ENCODE data around the gene ZGPAT. TPM values are rescaled to one million over a fixed set of nuclear protein-coding genes. Genes with fewer than 3 reads are reported as not detected.

Gene ZGPAT
- total and polyA plus RNA-seq, 2 donors = 16.5 to 66.6 TPM

DNA sequence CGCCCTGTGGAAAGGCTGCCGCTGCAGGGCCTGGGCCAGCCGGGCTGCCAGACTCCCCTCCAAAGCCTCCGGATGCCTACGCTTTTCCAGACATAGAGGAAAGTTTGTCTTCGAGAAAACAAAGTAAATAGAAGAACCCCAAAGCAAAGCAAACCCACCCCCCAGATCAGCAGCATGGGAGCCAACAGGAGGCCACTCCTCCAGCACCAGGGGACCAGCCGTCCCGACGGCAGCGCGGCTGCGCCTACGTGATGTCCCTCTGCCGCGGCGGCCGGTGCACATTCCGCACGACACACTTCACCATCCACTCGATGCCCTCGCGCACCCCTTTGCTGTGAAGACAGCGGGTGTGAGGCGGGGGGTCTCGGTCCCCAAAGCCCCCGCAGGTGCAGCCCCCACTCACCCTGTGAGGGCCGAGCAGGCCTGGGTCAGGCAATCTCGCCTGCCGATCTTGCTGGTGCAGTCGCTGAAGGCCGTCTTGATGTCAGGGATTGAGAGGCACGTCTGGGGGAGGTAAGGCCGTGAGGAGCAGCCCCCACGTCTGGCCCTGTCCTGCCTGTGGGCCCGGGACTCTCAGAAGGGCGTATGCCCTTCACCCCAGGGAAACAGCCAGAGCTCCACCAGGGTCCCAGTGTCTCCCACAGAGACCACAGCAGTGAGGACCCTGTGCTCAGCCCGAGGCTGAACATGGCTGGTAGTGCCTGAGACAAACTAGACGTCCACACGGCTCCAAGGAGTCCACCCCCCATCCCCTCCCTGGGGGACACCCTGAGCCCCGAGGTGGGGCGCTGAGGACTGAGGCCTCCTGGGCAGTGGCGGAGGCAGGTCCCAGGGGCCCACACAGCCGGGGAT is 7.4 kb upstream of the ZGPAT start:
- WGBS = 97% methylated on average over 43 of the region's 43 CpGs
- no peak overlapping the region for H3K27ac ChIP-seq (ENCODE audit: low read depth in 1 of 2, low read length in 1 of 2)

DNA sequence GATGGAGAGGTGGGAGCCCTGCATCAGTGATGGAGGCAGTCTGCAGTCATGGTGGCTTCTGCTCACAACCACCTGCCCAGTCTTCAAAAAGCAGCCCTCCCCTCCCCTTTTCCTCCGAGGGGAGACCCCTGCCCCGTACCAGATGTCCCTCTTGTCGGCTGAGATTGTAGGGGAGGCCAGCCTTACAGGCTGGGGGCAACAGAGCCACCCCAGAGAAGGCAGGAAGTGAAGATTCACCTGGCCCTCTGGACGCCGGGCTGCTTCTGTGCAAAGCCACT is 6.8 kb upstream of the ZGPAT start:
- no peak for DNase-seq (ENCODE audit: low read depth in 6 of 9, low spot score in 9 of 9)
- Histone ChIP-seq H3K27me3 (ENCODE audit: control insufficient read depth in 2 of 2, insufficient read depth in 1 of 2, low read length in 1 of 2) (peaks cover 0 to 5% of the 10 kb centered on the region in 2 donors), H3K36me3 (ENCODE audit: control insufficient read depth in 2 of 2, insufficient read depth in 2 of 2, low read length in 1 of 2) (peaks cover 38% of the 10 kb centered on the region in 2 donors), H3K27ac (ENCODE audit: low read depth in 1 of 2, low read length in 1 of 2) (no peak overlapping the region), H3K4me3 (ENCODE audit: low read length in 2 of 2) (no peak overlapping the region), H3K4me1 (ENCODE audit: control insufficient read depth in 2 of 2, insufficient read depth in 2 of 2, low read length in 2 of 2) (peaks cover 11 to 28% of the 10 kb centered on the region in 2 donors), H3K9me3 (ENCODE audit: control insufficient read depth in 2 of 2, insufficient read depth in 1 of 2, low read length in 1 of 2) (no peaks in the 10 kb centered on the region)
- WGBS = 92% methylated on average over 5 of the region's 5 CpGs

More for the DNA sequence above, 7.4 kb upstream of the ZGPAT start:
- Histone ChIP-seq H3K36me3 (ENCODE audit: control insufficient read depth in 2 of 2, insufficient read depth in 2 of 2, low read length in 1 of 2) (peaks cover 32 to 34% of the 10 kb centered on the region in 2 donors), H3K27me3 (ENCODE audit: control insufficient read depth in 2 of 2, insufficient read depth in 1 of 2, low read length in 1 of 2) (peaks cover 0 to 5% of the 10 kb centered on the region in 2 donors), H3K4me3 (ENCODE audit: low read length in 2 of 2) (no peak overlapping the region), H3K9me3 (ENCODE audit: control insufficient read depth in 2 of 2, insufficient read depth in 1 of 2, low read length in 1 of 2) (no peaks in the 10 kb centered on the region), H3K4me1 (ENCODE audit: control insufficient read depth in 2 of 2, insufficient read depth in 2 of 2, low read length in 2 of 2) (peaks cover 15 to 32% of the 10 kb centered on the region in 2 donors)
- DNase-seq (ENCODE audit: low read depth in 6 of 9, low spot score in 9 of 9) = no peak

DNA sequence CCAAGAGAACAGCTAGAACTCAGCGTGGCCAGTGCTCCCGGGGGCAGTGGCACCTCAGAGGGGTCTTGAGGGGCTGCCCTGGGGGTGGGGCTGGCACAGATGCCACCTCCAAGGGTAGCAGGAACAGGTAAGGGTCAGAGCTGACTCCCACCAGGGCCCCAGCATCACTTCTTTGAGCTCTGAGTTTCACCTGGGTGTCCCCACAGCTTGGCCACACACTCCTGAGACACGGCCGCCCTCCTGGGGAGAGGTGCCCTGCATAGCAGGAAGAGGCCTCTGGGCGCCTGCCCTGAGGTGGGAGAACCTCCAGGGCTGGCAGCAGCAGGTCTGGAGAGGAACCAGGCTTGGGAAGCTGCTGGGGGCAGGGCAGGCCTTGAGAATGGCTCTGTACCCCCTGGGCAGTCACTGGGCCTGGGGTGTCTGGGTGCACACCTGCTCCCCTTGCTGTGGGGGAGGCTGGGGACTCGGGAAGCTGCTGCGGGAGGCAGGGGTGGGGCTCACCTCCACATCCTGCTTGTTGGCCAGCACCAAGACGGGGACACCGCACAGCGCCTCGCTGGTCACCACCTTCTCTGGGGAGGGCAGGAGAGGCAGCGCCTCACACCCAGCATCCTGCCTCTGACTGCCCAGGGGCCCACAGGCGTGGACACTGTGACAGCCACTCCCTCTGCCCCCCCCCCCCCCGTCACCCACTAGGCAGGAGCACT is 6.4 kb upstream of the ZGPAT start:
- no peak for DNase-seq (ENCODE audit: low read depth in 6 of 9, low spot score in 9 of 9)
- Histone ChIP-seq H3K36me3 (ENCODE audit: control insufficient read depth in 2 of 2, insufficient read depth in 2 of 2, low read length in 1 of 2) (peaks cover 42% of the 10 kb centered on the region in 2 donors), H3K9me3 (ENCODE audit: control insufficient read depth in 2 of 2, insufficient read depth in 1 of 2, low read length in 1 of 2) (no peaks in the 10 kb centered on the region), H3K4me1 (ENCODE audit: control insufficient read depth in 2 of 2, insufficient read depth in 2 of 2, low read length in 2 of 2) (peaks cover 11 to 28% of the 10 kb centered on the region in 2 donors), H3K4me3 (ENCODE audit: low read length in 2 of 2) (no peak overlapping the region), H3K27me3 (ENCODE audit: control insufficient read depth in 2 of 2, insufficient read depth in 1 of 2, low read length in 1 of 2) (peaks cover 0 to 5% of the 10 kb centered on the region in 2 donors), H3K27ac (ENCODE audit: low read depth in 1 of 2, low read length in 1 of 2) (no peak overlapping the region)
- 95% methylated on average over 14 of the region's 14 CpGs for WGBS

DNA sequence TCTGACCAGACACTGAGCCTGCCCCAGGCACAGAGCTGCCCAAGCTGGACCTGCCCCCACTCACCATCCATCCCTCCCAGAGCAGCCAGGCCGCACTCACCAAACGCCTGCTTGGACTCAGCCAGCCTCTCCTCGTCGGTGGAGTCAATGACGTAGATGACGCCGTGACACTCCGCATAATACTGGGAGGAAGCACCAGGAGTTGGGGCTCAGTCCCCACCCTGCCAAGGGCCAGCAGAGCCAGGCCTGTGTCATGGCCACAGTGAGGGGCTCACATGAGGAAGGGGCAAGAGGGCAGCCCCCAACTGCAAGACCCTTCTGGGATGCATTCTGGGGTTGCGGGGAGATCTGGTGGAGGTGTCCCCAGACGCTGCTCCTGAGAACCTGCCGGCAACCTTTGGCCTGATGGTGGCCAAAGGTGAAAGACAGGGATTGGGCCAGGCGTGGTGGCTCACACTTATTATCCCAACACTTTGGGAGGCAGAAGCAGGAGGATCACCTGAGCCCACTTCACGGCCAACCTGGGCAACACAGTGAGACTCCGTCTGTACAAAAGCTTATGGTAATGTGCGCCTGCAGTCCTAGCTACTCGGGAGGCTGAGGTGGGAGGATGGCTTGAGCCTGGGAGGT is 5.7 kb upstream of the ZGPAT start:
- WGBS = 98% methylated on average over 16 of the region's 16 CpGs
- Histone ChIP-seq H3K4me1 (ENCODE audit: control insufficient read depth in 2 of 2, insufficient read depth in 2 of 2, low read length in 2 of 2) (peaks cover 10 to 25% of the 10 kb centered on the region in 2 donors), H3K36me3 (ENCODE audit: control insufficient read depth in 2 of 2, insufficient read depth in 2 of 2, low read length in 1 of 2) (peaks cover 42% of the 10 kb centered on the region in 2 donors), H3K27me3 (ENCODE audit: control insufficient read depth in 2 of 2, insufficient read depth in 1 of 2, low read length in 1 of 2) (peaks cover 0 to 3% of the 10 kb centered on the region in 2 donors), H3K9me3 (ENCODE audit: control insufficient read depth in 2 of 2, insufficient read depth in 1 of 2, low read length in 1 of 2) (no peaks in the 10 kb centered on the region), H3K4me3 (ENCODE audit: low read length in 2 of 2) (no peak overlapping the region), H3K27ac (ENCODE audit: low read depth in 1 of 2, low read length in 1 of 2) (no peak overlapping the region)
- DNase-seq (ENCODE audit: low read depth in 6 of 9, low spot score in 9 of 9) = no peak

DNA sequence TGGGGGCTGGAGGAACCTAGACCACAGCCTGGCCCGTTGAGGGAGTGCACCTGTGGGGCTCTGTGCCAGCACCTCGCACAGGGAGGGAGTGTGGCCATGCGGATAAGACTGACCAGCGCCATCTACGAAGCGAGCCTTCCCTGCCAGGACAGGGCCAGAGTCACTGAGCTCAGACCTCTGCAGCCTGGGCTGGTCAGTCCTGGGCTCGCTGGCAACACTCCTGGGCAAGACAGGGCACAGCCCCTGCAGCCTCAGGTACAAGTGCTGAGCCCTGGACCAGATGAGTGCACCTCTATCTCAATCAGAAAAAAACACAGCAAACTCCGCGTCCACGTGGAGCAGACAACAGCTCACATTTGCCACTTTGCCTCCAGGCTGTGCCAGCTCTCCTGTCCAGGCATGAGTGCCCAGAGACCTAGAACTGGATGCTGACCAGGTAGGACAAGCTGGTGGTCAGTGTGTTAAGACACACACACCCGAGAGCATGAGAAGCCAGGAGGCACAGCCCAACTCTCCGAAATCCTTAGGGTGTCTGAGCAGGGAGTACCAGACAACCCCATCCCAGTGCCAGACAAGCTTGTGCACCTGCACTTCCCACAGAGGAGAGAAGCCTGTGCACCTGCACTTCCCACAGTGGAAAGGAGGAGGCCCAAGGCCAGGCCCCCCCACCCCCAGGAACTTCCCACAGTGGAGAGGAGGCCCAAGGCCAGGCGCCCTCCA is 4.9 kb upstream of the ZGPAT start:
- Histone ChIP-seq H3K4me1 (ENCODE audit: control insufficient read depth in 2 of 2, insufficient read depth in 2 of 2, low read length in 2 of 2) (peaks cover 8 to 19% of the 10 kb centered on the region in 2 donors), H3K27me3 (ENCODE audit: control insufficient read depth in 2 of 2, insufficient read depth in 1 of 2, low read length in 1 of 2) (no peaks in the 10 kb centered on the region), H3K4me3 (ENCODE audit: low read length in 2 of 2) (no peak overlapping the region), H3K36me3 (ENCODE audit: control insufficient read depth in 2 of 2, insufficient read depth in 2 of 2, low read length in 1 of 2) (peaks cover 42% of the 10 kb centered on the region in 2 donors), H3K9me3 (ENCODE audit: control insufficient read depth in 2 of 2, insufficient read depth in 1 of 2, low read length in 1 of 2) (no peaks in the 10 kb centered on the region), H3K27ac (ENCODE audit: low read depth in 1 of 2, low read length in 1 of 2) (no peak overlapping the region)
- no peak for DNase-seq (ENCODE audit: low read depth in 6 of 9, low spot score in 9 of 9)
- WGBS = 92% methylated on average over 13 of the region's 13 CpGs

DNA sequence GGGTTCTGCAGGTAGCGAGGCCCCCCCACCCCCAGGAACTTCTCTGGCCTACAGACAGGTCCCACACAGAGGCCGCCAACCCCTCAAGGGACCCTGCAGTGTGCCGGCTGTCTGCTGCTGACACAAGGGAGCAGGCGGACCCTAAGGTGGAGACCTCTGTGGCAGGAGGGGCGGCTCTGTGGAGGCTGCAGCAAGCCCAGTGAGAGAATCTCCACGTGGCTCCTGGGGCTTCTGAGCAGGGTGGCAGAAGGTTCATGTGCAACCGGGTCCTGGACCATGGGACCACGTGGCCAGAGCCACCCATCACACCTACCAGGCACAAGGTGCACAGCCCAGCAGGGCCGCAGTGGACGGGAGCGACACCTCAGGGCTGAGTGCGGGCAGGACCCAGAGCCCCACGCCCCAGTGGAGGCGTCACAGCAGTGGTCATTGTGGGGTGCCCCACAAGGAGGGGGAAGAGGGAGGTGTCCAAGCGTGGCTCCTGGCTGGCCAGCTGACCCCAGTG is 4.3 kb upstream of the ZGPAT start:
- 95% methylated on average over 15 of the region's 15 CpGs for WGBS
- no peaks in the 10 kb centered on the region for H3K9me3 ChIP-seq (ENCODE audit: control insufficient read depth in 2 of 2, insufficient read depth in 1 of 2, low read length in 1 of 2)
- peaks cover 37 to 40% of the 10 kb centered on the region in 2 donors for H3K36me3 ChIP-seq (ENCODE audit: control insufficient read depth in 2 of 2, insufficient read depth in 2 of 2, low read length in 1 of 2)
- no peak overlapping the region for H3K27ac ChIP-seq (ENCODE audit: low read depth in 1 of 2, low read length in 1 of 2)
- no peak for DNase-seq (ENCODE audit: low read depth in 6 of 9, low spot score in 9 of 9)
- H3K27me3 ChIP-seq (ENCODE audit: control insufficient read depth in 2 of 2, insufficient read depth in 1 of 2, low read length in 1 of 2) = no peaks in the 10 kb centered on the region
- H3K4me3 ChIP-seq (ENCODE audit: low read length in 2 of 2) = no peak overlapping the region
- H3K4me1 ChIP-seq (ENCODE audit: control insufficient read depth in 2 of 2, insufficient read depth in 2 of 2, low read length in 2 of 2) = peaks cover 10 to 20% of the 10 kb centered on the region in 2 donors

DNA sequence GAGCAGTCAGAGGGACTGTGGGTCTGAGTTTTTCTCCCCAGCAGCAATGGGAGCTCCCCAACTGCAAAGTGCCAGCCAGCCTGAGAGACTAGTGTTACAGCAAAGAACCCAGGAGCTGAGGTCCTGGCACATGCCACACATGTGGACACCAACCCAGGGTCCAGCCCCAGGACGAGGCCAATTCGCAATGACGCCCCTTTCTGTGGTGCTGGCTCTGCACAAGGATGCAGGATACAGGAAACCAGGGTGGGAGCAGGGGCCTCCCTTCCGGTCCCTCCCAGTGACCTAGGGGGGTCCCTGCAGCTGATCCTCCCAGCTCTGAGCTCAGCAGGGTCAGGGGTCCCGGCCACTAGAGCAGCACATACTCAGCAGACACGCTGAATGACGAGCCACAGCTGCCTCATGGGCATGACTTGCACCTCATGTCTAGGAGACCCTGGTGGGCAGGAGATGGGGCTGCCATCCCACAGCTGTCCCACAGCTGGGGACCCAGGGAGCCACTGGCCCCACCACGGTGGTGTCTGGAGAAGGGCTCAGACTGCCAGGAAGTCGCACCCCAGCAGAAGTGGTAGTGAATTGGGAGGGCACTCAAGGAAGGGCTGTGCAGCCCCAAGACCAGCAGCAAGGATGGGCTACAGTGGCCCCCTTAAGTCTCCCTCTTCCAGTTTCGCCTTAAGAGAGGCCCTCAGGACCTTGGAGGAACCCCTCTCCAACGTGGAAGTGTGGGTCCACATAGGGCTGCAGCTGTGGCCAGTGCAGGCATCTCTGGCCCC is 3.7 kb upstream of the ZGPAT start:
- DNase-seq (ENCODE audit: low read depth in 6 of 9, low spot score in 9 of 9) = no peak
- H3K27ac ChIP-seq (ENCODE audit: low read depth in 1 of 2, low read length in 1 of 2) = no peak overlapping the region

DNA sequence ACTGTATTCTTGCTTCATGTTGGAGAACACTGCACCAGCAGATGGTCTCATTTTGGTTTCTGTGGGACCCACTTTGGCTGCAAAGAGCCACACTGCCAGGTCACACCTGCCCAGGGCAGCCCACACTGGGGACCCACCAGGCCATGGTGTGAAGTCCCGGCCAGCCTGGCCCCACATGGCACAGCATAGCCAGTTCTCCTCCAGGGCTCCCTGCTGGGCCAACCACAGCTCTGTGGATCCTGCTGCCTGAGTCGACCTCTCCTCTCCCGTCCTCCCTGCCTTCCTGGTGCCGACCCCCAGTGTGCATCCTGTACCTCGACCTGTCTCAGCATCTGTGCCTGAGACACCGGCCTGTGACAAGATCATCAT is 3.1 kb upstream of the ZGPAT start:
- H3K27me3 ChIP-seq (ENCODE audit: control insufficient read depth in 2 of 2, insufficient read depth in 1 of 2, low read length in 1 of 2) = no peaks in the 10 kb centered on the region
- H3K27ac ChIP-seq (ENCODE audit: low read depth in 1 of 2, low read length in 1 of 2) = no peak overlapping the region
- peaks cover 40 to 42% of the 10 kb centered on the region in 2 donors for H3K36me3 ChIP-seq (ENCODE audit: control insufficient read depth in 2 of 2, insufficient read depth in 2 of 2, low read length in 1 of 2)
- no peaks in the 10 kb centered on the region for H3K9me3 ChIP-seq (ENCODE audit: control insufficient read depth in 2 of 2, insufficient read depth in 1 of 2, low read length in 1 of 2)
- H3K4me3 ChIP-seq (ENCODE audit: low read length in 2 of 2) = no peak overlapping the region
- H3K4me1 ChIP-seq (ENCODE audit: control insufficient read depth in 2 of 2, insufficient read depth in 2 of 2, low read length in 2 of 2) = peaks cover 17 to 25% of the 10 kb centered on the region in 2 donors
- no peak for DNase-seq (ENCODE audit: low read depth in 6 of 9, low spot score in 9 of 9)
- 88% methylated on average over 6 of the region's 6 CpGs for WGBS

More for the DNA sequence above, 3.7 kb upstream of the ZGPAT start:
- peaks cover 37 to 40% of the 10 kb centered on the region in 2 donors for H3K36me3 ChIP-seq (ENCODE audit: control insufficient read depth in 2 of 2, insufficient read depth in 2 of 2, low read length in 1 of 2)
- no peaks in the 10 kb centered on the region for H3K9me3 ChIP-seq (ENCODE audit: control insufficient read depth in 2 of 2, insufficient read depth in 1 of 2, low read length in 1 of 2)
- no peak overlapping the region for H3K4me3 ChIP-seq (ENCODE audit: low read length in 2 of 2)
- no peaks in the 10 kb centered on the region for H3K27me3 ChIP-seq (ENCODE audit: control insufficient read depth in 2 of 2, insufficient read depth in 1 of 2, low read length in 1 of 2)
- 96% methylated on average over 11 of the region's 11 CpGs for WGBS
- peaks cover 15 to 24% of the 10 kb centered on the region in 2 donors for H3K4me1 ChIP-seq (ENCODE audit: control insufficient read depth in 2 of 2, insufficient read depth in 2 of 2, low read length in 2 of 2)

Data from thymus (tissue), 11 donors.